K562 (cell line): Measurements from ENCODE around the gene BGLAP. TPM values are rescaled to one million over a fixed set of nuclear protein-coding genes. Genes with fewer than 3 reads are reported as not detected.

Source experiments
- ATAC-seq: fragments of 200-7000 bp; cut with Tn5 transposase; 3 replicates; pipeline ENCODE4 v1.9.1; 2020; ENCODE audit warnings: moderate library complexity
- BruUV-seq: library from RNA; stranded (reverse); fragments of 400-500 nt; replicated peaks from 2 replicates; lab custom pipeline; 2021; lab: Mats Ljungman, UMichigan
- CTCF ChIA-PET: fragments of 300-600 bp; formaldehyde crosslinking; extraction: SDS; loops from one replicate; lab custom pipeline; 2021; ENCODE audit warnings: low intra/inter-chr PET ratio; lab: Yijun Ruan, JAX
- POLR2A ChIA-PET: fragments of 300-600, 350-650 bp; sonication (Branson Sonifier 250); formaldehyde crosslinking; extraction: SDS; loops from one replicate; lab custom pipeline; 2021; ENCODE audit warnings: antibody characterized with exemption, inconsistent platforms; lab: Yijun Ruan, JAX
- DNase-seq, 4 experiments: peaks; one replicate each; pipeline versions ENCODE4 v3.0.0 to v3.0.0-alpha.2; 2011 to 2018; ENCODE audit warnings: low spot score in 3 of 4, mixed read lengths in 3 of 4; ENCODE audit errors: extremely low read depth in 1 of 4
- FAIRE-seq: peaks from 2 replicates; lab custom pipeline; 2011; peaks lifted over from hg19 to GRCh38; lab: Jason Lieb, UNC
- H2AFZ ChIP-seq: 2 replicates; pipeline ENCODE4 v1.6.0; 2011; ENCODE audit warnings: low read depth, low read length, control low read depth, inconsistent platforms
- H3K27ac ChIP-seq: fragments of 200-600 bp; 3 replicates; pipeline ENCODE4 v1.8.0; 2011; ENCODE audit warnings: low read depth, mild to moderate bottlenecking, control low read depth, inconsistent platforms, low read length, moderate library complexity, mixed read lengths; ENCODE audit errors: extremely low read depth
- H3K27me3 ChIP-seq, 2 experiments: fragments of 300-600 bp in 1 of 2; 2 replicates in 1 of 2; 3 replicates in 1 of 2; pipeline versions ENCODE4 v1.6.0 to v1.8.0; 2011; ENCODE audit warnings: inconsistent platforms in 2 of 2, low read length in 2 of 2, mild to moderate bottlenecking in 1 of 2, mixed read lengths in 1 of 2, moderate library complexity in 1 of 2; ENCODE audit not compliant: control insufficient read depth in 2 of 2, insufficient read depth in 2 of 2
- H3K36me3 ChIP-seq: fragments of 300-600 bp; 3 replicates; pipeline ENCODE4 v1.8.0; 2011; ENCODE audit warnings: mild to moderate bottlenecking, low read length, inconsistent platforms; ENCODE audit not compliant: control insufficient read depth, insufficient read depth
- H3K4me1 ChIP-seq, 2 experiments: fragments of 200-600 bp in 1 of 2; replicated peaks in 1 of 2; 2 replicates in 1 of 2; 3 replicates in 1 of 2; pipeline versions ENCODE4 v1.5.1 to v1.8.0; 2011; ENCODE audit warnings: inconsistent platforms in 2 of 2, low read length in 2 of 2, mild to moderate bottlenecking in 1 of 2, mixed read lengths in 1 of 2, moderate library complexity in 1 of 2; ENCODE audit not compliant: control insufficient read depth in 2 of 2, insufficient read depth in 2 of 2
- H3K4me2 ChIP-seq: 2 replicates; pipeline ENCODE4 v1.6.1; 2011; ENCODE audit warnings: low read length, control low read depth, inconsistent platforms, mixed read lengths; ENCODE audit not compliant: insufficient read depth
- H3K4me3 ChIP-seq: fragments of 200-600 bp; sonication (generic), shearing (Covaris generic); 2 replicates; pipeline ENCODE4 v1.5.1; 2016; ENCODE audit warnings: control low read depth, inconsistent platforms
- H3K79me2 ChIP-seq: fragments of 200-600 bp; 3 replicates; pipeline ENCODE4 v1.8.0; 2011; ENCODE audit warnings: low read length, inconsistent platforms; ENCODE audit not compliant: control insufficient read depth, insufficient read depth
- H3K9ac ChIP-seq, 2 experiments: 2 replicates each; pipeline versions ENCODE4 v1.6.0 to v1.6.1; 2011; ENCODE audit warnings: low read depth in 2 of 2, low read length in 2 of 2, control low read depth in 1 of 2, inconsistent platforms in 1 of 2, mild to moderate bottlenecking in 1 of 2, mixed read lengths in 1 of 2; ENCODE audit not compliant: insufficient read depth in 1 of 2
- H3K9me1 ChIP-seq: one replicate; pipeline ENCODE4 v1.6.0; 2011; ENCODE audit warnings: inconsistent platforms, mild to moderate bottlenecking, low read length, moderate library complexity; ENCODE audit not compliant: control insufficient read depth, insufficient read depth
- H3K9me3 ChIP-seq: replicated peaks from 2 replicates; pipeline ENCODE4 v1.5.1; 2011; ENCODE audit warnings: low read depth, low read length, inconsistent platforms; ENCODE audit not compliant: control insufficient read depth, insufficient read depth
- H4K20me1 ChIP-seq: replicated peaks from 2 replicates; pipeline ENCODE4 v1.6.1; 2011; ENCODE audit warnings: low read length, inconsistent platforms, mixed read lengths; ENCODE audit not compliant: control insufficient read depth, insufficient read depth
- BCL6 ChIP-seq: fragments of 250-450 bp; sonication (Bioruptor Pico); IDR thresholded peaks from 2 replicates; pipeline ENCODE4 v1.4.0; 2020
- BRCA1 ChIP-seq, 2 experiments: fragments of 450-650 bp in 1 of 2; sonication (generic) in 1 of 2; formaldehyde crosslinking in 1 of 2; IDR thresholded peaks; 2 replicates each; pipeline versions ENCODE4 v1.5.0 to v1.6.1; 2017 to 2020; ENCODE audit warnings: mild to moderate bottlenecking in 1 of 2, missing genetic modification reagents in 1 of 2
- CBFB ChIP-seq: sonication (generic); formaldehyde crosslinking; IDR thresholded peaks from 2 replicates; pipeline ENCODE4 v1.4.0; 2020; ENCODE audit warnings: mild to moderate bottlenecking, missing genetic modification reagents
- CBX3 ChIP-seq, 2 experiments: IDR thresholded peaks; 1 replicate in 1 of 2; 2 replicates in 1 of 2; pipeline ENCODE4 v1.6.1; 2012; ENCODE audit warnings: inconsistent platforms in 2 of 2, low read length in 2 of 2, borderline replicate concordance in 1 of 2, control low read depth in 1 of 2
- CSDE1 ChIP-seq, 2 experiments: fragments of 450-650 bp; IDR thresholded peaks; 2 replicates each; pipeline ENCODE4 v1.6.1; 2016; ENCODE audit warnings: mild to moderate bottlenecking in 1 of 2
- EWSR1 ChIP-seq: fragments of 450-650 bp; IDR thresholded peaks from 2 replicates; pipeline ENCODE4 v1.6.1; 2018; ENCODE audit warnings: borderline replicate concordance, mild to moderate bottlenecking, low read depth, moderate library complexity; ENCODE audit not compliant: partially characterized antibody
- NFIC ChIP-seq: fragments of 450-650 bp; IDR thresholded peaks from 2 replicates; pipeline ENCODE4 v1.6.1; 2017; ENCODE audit warnings: mild to moderate bottlenecking, inconsistent platforms
- SIN3A ChIP-seq, 2 experiments: fragments of 150-350 bp in 1 of 2; IDR thresholded peaks; 2 replicates each; pipeline ENCODE4 v1.6.1; 2011 to 2016; ENCODE audit warnings: borderline replicate concordance in 2 of 2, low read depth in 2 of 2, low read length in 2 of 2, mild to moderate bottlenecking in 2 of 2, moderate library complexity in 2 of 2; ENCODE audit not compliant: control insufficient read depth in 1 of 2
- ZNF184 ChIP-seq: sonication (generic); formaldehyde crosslinking; IDR thresholded peaks from 2 replicates; pipeline ENCODE4 v1.5.0; 2020; ENCODE audit warnings: missing genetic modification reagents
- WGBS: fragments of 100-300 bp; shearing (Covaris generic); methylation state at CpG from one replicate; pipeline ENCODE4 v1.1.6; 2016; ENCODE audit warnings: low coverage, mixed read lengths; ENCODE audit not compliant: insufficient coverage; ENCODE audit errors: missing lambda C conversion rate; 5-methylcytosine and 5-hydroxymethylcytosine counted together
- in situ Hi-C: fragments of 300-500 bp; cut with MboI; formaldehyde crosslinking; loops from 4 replicates; pipeline ENCODE4 v1.15.0; 2018; ENCODE audit warnings: inconsistent platforms, mixed read lengths
- intact Hi-C: fragments of 100-400 bp; cut with micrococcal nuclease; formaldehyde crosslinking; loops from 2 replicates; pipeline ENCODE4 v1.14.2; 2022
- polyA plus RNA-seq, 8 experiments: library from polyadenylated mRNA; depleted of rRNA in 4 of 8; stranded (reverse) in 5 of 8; unstranded in 3 of 8; fragments of >200 nt; fragmentation: Nextera tagmentation in 2 of 8; fragmentation: Illumina TruSeq in 1 of 8; extraction: Ambion mirVana in 2 of 8; extraction: Trizol in 1 of 8; gene quantifications; 2 replicates each; pipeline versions ENCODE4 v1.2.1 to v1.2.3, GENCODE V29; 2011 to 2014; ENCODE audit warnings: inconsistent platforms in 1 of 8, missing spikeins in 1 of 8
- total RNA-seq, 7 experiments: library from RNA; depleted of rRNA in 6 of 7; stranded (reverse); fragments of >200 nt in 6 of 7; fragmentation: Illumina TruSeq in 2 of 7; extraction: Trizol in 2 of 7; gene quantifications; 2 replicates each; pipeline versions ENCODE4 v1.2.1 to v1.2.3, GENCODE V29; 2011 to 2021; ENCODE audit warnings: low replicate concordance in 1 of 7
- TF ChIP-seq, protein P1 (sequence below): fragments of 250-450 bp; sonication (Bioruptor Pico); IDR thresholded peaks from 2 replicates; pipeline ENCODE4 v1.8.0; 2022; ENCODE audit warnings: moderate library complexity, mild to moderate bottlenecking, inconsistent platforms
- TF ChIP-seq, protein P2 (sequence below): fragments of 250-450 bp; sonication (Bioruptor Pico); IDR thresholded peaks from 2 replicates; pipeline ENCODE4 v1.5.0; 2020; ENCODE audit warnings: mild to moderate bottlenecking, borderline replicate concordance
- TF ChIP-seq, protein P3 (sequence below): sonication (generic); formaldehyde crosslinking; IDR thresholded peaks from 2 replicates; pipeline ENCODE4 v1.8.0; 2023; ENCODE audit warnings: missing genetic modification reagents, mild to moderate bottlenecking, borderline replicate concordance

Gene BGLAP
- total and polyA plus RNA-seq, 9 of the 15 experiments (the other 6 are each of a cell fraction or from before 2014, with no cell fraction given), result 0.15 to 1.4 (median 0.28) TPM; not detected in 3

DNA sequence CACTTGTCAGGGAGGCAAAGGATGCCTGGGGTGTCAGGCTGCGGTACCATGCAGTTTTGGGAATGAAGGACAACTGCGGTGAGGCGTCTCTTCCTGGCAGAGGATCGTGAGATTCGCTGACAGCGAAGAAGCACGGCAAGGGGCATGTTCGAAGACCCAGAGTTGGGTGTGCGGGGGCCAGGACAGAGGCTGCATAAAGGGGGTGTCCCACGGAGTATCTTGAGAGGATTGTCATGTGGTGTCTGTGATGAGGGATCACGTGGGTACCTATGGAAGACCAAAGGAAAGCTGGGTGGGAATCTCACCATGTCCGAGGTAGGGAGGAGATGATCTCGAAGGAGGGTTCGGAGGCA, 47.7 kb upstream of the BGLAP start (continued):
- TF ChIP-seq BRCA1 (IDR thresholded peaks at IDR 0.05) (no peak), BRCA1 (CRISPR knock-in tag; IDR thresholded peaks at IDR 0.05) (peak; percentile 54; the same call in 1 of the 2 replicates), SIN3A (IDR thresholded peaks at IDR 0.05; ENCODE audit: borderline replicate concordance in 2 of 2, control insufficient read depth in 1 of 2, low read depth in 2 of 2, low read length in 2 of 2) (no peak), CBFB (0 out of 2 replicates have a peak, but pooled peaks have one; percentile 72)
- TF ChIP-seq, all 486 proteins: peak for 18

DNA sequence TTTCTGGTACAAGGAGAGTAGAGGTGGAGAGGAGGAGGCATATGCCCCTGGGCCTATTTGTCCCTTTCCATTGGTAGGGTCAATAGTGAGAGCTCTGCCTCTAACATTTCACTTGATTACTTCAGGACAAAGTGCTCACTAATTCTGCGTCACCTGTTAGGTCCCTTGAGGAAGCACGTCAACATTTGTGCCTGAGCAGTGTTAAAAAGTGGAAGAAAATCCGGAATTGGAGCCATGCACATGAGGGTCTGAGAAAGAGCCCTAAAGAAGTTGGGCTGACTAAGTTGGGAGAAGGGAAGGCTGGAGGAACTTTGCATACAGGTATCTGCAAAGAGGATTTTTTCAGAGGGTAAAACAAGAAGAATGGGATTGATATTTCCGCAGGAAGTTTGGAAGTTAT, 46.1 kb upstream of the BGLAP start:
- Histone ChIP-seq H3K36me3 (peaks cover 36% of the 10 kb centered on the region), H3K79me2 (peaks cover 48% of the 10 kb centered on the region), H3K4me1 (peaks cover 6 to 12% of the 10 kb centered on the region in 2 experiments), H3K4me2 (no peak overlapping the region), H3K27me3 (no peaks in the 10 kb centered on the region), H3K4me3 (no peak overlapping the region), H3K27ac (no peak overlapping the region), H3K9me1 (no peaks in the 10 kb centered on the region), H2AFZ (no peak overlapping the region), H3K9ac (no peak overlapping the region), H4K20me1 (no peaks in the 10 kb centered on the region), H3K9me3 (no peaks in the 10 kb centered on the region)
- WGBS, result 68% methylated on average over 4 of the region's 4 CpGs
- ChIA-PET POLR2A (interaction anchor here (0.6 to 9.2 kb wide), 2 partner anchors 16 to 18 kb away, joined by 5 to 62 read pairs; partner anchors contain the start of gene PMF1), CTCF (no interaction called here)
- in situ Hi-C loops (no loop called here), intact Hi-C loops (no loop called here)
- FAIRE-seq (no peak), ATAC-seq (no peak), DNase-seq (no peak)
- BruUV-seq, result no TSS peak
- TF ChIP-seq, protein P1, sequence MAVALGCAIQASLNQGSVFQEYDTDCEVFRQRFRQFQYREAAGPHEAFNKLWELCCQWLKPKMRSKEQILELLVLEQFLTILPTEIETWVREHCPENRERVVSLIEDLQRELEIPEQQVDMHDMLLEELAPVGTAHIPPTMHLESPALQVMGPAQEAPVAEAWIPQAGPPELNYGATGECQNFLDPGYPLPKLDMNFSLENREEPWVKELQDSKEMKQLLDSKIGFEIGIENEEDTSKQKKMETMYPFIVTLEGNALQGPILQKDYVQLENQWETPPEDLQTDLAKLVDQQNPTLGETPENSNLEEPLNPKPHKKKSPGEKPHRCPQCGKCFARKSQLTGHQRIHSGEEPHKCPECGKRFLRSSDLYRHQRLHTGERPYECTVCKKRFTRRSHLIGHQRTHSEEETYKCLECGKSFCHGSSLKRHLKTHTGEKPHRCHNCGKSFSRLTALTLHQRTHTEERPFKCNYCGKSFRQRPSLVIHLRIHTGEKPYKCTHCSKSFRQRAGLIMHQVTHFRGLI, result no peak
- TF ChIP-seq, protein P2, sequence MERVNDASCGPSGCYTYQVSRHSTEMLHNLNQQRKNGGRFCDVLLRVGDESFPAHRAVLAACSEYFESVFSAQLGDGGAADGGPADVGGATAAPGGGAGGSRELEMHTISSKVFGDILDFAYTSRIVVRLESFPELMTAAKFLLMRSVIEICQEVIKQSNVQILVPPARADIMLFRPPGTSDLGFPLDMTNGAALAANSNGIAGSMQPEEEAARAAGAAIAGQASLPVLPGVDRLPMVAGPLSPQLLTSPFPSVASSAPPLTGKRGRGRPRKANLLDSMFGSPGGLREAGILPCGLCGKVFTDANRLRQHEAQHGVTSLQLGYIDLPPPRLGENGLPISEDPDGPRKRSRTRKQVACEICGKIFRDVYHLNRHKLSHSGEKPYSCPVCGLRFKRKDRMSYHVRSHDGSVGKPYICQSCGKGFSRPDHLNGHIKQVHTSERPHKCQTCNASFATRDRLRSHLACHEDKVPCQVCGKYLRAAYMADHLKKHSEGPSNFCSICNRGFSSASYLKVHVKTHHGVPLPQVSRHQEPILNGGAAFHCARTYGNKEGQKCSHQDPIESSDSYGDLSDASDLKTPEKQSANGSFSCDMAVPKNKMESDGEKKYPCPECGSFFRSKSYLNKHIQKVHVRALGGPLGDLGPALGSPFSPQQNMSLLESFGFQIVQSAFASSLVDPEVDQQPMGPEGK (CRISPR knock-in tag), result no peak
- TF ChIP-seq CSDE1 (IDR thresholded peaks at IDR 0.05), result no peak
- no peak for TF ChIP-seq CBX3 (IDR thresholded peaks at IDR 0.05; ENCODE audit: borderline replicate concordance in 1 of 2, low read length in 2 of 2)
- no peak for TF ChIP-seq EWSR1
- TF ChIP-seq ZNF184 (CRISPR knock-in tag), result no peak
- no peak for TF ChIP-seq BCL6 (CRISPR knock-in tag)
- TF ChIP-seq, protein P3, sequence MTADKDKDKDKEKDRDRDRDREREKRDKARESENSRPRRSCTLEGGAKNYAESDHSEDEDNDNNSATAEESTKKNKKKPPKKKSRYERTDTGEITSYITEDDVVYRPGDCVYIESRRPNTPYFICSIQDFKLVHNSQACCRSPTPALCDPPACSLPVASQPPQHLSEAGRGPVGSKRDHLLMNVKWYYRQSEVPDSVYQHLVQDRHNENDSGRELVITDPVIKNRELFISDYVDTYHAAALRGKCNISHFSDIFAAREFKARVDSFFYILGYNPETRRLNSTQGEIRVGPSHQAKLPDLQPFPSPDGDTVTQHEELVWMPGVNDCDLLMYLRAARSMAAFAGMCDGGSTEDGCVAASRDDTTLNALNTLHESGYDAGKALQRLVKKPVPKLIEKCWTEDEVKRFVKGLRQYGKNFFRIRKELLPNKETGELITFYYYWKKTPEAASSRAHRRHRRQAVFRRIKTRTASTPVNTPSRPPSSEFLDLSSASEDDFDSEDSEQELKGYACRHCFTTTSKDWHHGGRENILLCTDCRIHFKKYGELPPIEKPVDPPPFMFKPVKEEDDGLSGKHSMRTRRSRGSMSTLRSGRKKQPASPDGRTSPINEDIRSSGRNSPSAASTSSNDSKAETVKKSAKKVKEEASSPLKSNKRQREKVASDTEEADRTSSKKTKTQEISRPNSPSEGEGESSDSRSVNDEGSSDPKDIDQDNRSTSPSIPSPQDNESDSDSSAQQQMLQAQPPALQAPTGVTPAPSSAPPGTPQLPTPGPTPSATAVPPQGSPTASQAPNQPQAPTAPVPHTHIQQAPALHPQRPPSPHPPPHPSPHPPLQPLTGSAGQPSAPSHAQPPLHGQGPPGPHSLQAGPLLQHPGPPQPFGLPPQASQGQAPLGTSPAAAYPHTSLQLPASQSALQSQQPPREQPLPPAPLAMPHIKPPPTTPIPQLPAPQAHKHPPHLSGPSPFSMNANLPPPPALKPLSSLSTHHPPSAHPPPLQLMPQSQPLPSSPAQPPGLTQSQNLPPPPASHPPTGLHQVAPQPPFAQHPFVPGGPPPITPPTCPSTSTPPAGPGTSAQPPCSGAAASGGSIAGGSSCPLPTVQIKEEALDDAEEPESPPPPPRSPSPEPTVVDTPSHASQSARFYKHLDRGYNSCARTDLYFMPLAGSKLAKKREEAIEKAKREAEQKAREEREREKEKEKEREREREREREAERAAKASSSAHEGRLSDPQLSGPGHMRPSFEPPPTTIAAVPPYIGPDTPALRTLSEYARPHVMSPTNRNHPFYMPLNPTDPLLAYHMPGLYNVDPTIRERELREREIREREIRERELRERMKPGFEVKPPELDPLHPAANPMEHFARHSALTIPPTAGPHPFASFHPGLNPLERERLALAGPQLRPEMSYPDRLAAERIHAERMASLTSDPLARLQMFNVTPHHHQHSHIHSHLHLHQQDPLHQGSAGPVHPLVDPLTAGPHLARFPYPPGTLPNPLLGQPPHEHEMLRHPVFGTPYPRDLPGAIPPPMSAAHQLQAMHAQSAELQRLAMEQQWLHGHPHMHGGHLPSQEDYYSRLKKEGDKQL, result no peak
- no peak for TF ChIP-seq NFIC
